ENCODE data around the gene MYO1E.
A peak's percentile ranks its signal among the peaks of the same experiment; 100 is the strongest.

The MYO1E gene

GRCh38 chr15:59173194-59173593 is 199.5 kb downstream of the MYO1E start:
- Histone ChIP-seq H3K36me3 (replicated peaks) (peaks cover 29% of the 10 kb centered on the region), H3K27me3 (replicated peaks) (no peaks in the 10 kb centered on the region), H3K27ac (no peak overlapping the region), H3K4me3 (ENCODE audit: low read depth, low read length) (no peak overlapping the region)
- TF ChIP-seq CTCF (IDR thresholded peaks at IDR 0.05; ENCODE audit: low read depth, low read length, missing control alignments), result no peak
- DNase-seq, result no peak
- in situ Hi-C loops (cut with HindIII; ENCODE audit: low pct_ligation_motif_present, low sequenced_read_pairs), result no loop called here

DNA sequence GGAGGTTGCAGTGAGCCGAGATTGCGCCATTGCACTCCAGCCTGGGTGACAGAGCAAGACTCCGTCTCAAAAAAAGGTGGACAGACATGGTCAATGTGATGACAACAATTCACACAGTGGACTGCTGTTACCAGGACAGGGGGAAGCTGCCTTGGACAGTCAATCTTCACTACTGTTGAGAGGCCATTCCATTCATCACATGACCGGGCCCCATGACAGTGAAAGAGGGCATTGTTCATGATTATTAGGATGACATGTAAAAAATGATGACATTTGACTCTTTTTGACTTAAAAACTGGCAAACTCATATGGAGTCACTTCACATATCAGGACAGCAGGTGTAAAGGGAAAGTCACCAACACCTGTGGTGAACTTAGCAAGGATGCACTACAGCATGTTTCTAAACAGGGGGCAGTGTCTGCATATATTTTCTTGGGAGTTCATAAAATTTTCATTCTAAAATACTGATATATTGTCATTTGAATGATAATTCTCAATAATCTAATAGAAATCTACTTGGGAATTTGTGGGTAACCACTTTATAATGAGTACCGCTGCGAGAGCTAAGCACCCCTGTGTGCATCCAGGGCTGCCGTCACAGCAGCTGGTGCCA is 200.3 kb downstream of the MYO1E start:
- in situ Hi-C loops (cut with HindIII; ENCODE audit: low pct_ligation_motif_present, low sequenced_read_pairs), result no loop called here
- no peak overlapping the region for H3K4me3 ChIP-seq (ENCODE audit: low read depth, low read length)
- TF ChIP-seq CTCF (IDR thresholded peaks at IDR 0.05; ENCODE audit: low read depth, low read length, missing control alignments), result peak; percentile 26
- no peak overlapping the region for H3K27ac ChIP-seq
- H3K36me3 ChIP-seq (replicated peaks), result peaks cover 22% of the 10 kb centered on the region
- no peak for DNase-seq
- H3K27me3 ChIP-seq (replicated peaks), result no peaks in the 10 kb centered on the region

DNA sequence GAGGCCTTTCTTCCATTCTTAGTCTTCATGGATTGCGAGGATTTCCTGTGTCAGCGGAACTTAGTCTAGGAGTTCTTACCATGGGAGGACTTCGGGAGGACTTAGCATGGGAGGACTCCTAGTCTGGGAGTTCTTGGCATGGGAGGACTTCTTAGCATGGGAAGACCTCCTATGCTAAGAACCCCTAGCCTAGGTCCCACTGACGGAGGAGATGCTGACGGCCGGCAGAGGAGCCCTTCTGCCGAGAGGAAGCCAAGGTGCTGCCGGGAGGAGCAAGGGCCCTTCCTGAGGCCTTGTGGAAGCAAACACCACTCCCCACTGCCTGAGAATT is 201.6 kb downstream of the MYO1E start:
- Histone ChIP-seq H3K4me3 (ENCODE audit: low read depth, low read length) (no peak overlapping the region), H3K27ac (no peak overlapping the region), H3K36me3 (replicated peaks) (peaks cover 12% of the 10 kb centered on the region), H3K27me3 (replicated peaks) (no peaks in the 10 kb centered on the region)
- TF ChIP-seq CTCF (IDR thresholded peaks at IDR 0.05; ENCODE audit: low read depth, low read length, missing control alignments), result no peak
- no peak for DNase-seq
- in situ Hi-C loops (cut with HindIII; ENCODE audit: low pct_ligation_motif_present, low sequenced_read_pairs), result no loop called here

GRCh38 chr15:59170295-59171066 is 202.2 kb downstream of the MYO1E start:
- TF ChIP-seq CTCF (IDR thresholded peaks at IDR 0.05; ENCODE audit: low read depth, low read length, missing control alignments), result no peak
- DNase-seq, result peak; percentile 9
- peak overlapping the region; percentile 86 for H3K27ac ChIP-seq
- in situ Hi-C loops (cut with HindIII; ENCODE audit: low pct_ligation_motif_present, low sequenced_read_pairs), result no loop called here
- H3K4me3 ChIP-seq (ENCODE audit: low read depth, low read length), result no peak overlapping the region
- peaks cover 14% of the 10 kb centered on the region for H3K36me3 ChIP-seq (replicated peaks)
- H3K27me3 ChIP-seq (replicated peaks), result no peaks in the 10 kb centered on the region

- Histone ChIP-seq H3K27ac (peak overlapping the region; percentile 86), H3K36me3 (replicated peaks) (peaks cover 24% of the 10 kb centered on the region), H3K27me3 (replicated peaks) (no peaks in the 10 kb centered on the region), H3K4me3 (ENCODE audit: low read depth, low read length) (no peak overlapping the region)
- DNase-seq, result peak; percentile 55
- in situ Hi-C loops (cut with HindIII; ENCODE audit: low pct_ligation_motif_present, low sequenced_read_pairs), result no loop called here
- TF ChIP-seq CTCF (IDR thresholded peaks at IDR 0.05; ENCODE audit: low read depth, low read length, missing control alignments), result no peak
Measured at GRCh38 chr15:59169251-59169708, 203.4 kb downstream of the MYO1E start.
